ENCODE results near the gene PEAK1. TPM values are rescaled to one million over a fixed set of nuclear protein-coding genes. Genes with fewer than 3 reads are reported as not detected.

PEAK1 gene
- total RNA-seq, 1 experiment from 2014 or later: 21.2 TPM

GRCh38 chr15:77456746-77457145 lies 36.8 kb upstream of the PEAK1 start:
- Histone ChIP-seq H3K9ac (ENCODE audit: extremely low read depth, insufficient read length, low read length) (no peak overlapping the region), H2AFZ (ENCODE audit: low read length) (no peak overlapping the region), H4K8ac (replicated peaks; ENCODE audit: insufficient read length, low read depth, low read length) (no peak overlapping the region), H3K4ac (ENCODE audit: low read depth, low read length) (no peak overlapping the region), H3K14ac (ENCODE audit: insufficient read depth, low read length) (no peak overlapping the region), H4K20me1 (ENCODE audit: control insufficient read depth, insufficient read depth, insufficient read length) (no peaks in the 10 kb centered on the region), H3K79me1 (ENCODE audit: insufficient read depth, low read depth, low read length, poor library complexity, severe bottlenecking) (no peaks in the 10 kb centered on the region), H2BK5ac (ENCODE audit: insufficient read length, low read length) (no peak overlapping the region), H2BK12ac (ENCODE audit: insufficient read length, low read depth, low read length) (no peak overlapping the region), H3K27ac (ENCODE audit: insufficient read length, low read depth, low read length) (no peak overlapping the region), H2AK5ac (ENCODE audit: insufficient read length, low read length) (no peak overlapping the region), H4K5ac (ENCODE audit: insufficient read length, low read depth, low read length) (no peak overlapping the region), H3K4me1 (ENCODE audit: insufficient read depth, low read length) (no peaks in the 10 kb centered on the region; the same call in 1 of the 2 replicates), H3K23me2 (ENCODE audit: insufficient read length, low read depth, low read length, poor library complexity, severe bottlenecking) (no peaks in the 10 kb centered on the region), H3T11ph (ENCODE audit: low read length) (no peak overlapping the region), H2BK120ac (ENCODE audit: low read depth, low read length, poor library complexity, severe bottlenecking) (no peak overlapping the region), H3K18ac (ENCODE audit: insufficient read length, low read depth, low read length) (no peak overlapping the region), H2BK15ac (ENCODE audit: low read depth, low read length) (no peak overlapping the region), H3K79me2 (ENCODE audit: insufficient read depth, low read length) (no peaks in the 10 kb centered on the region), H3K4me2 (ENCODE audit: insufficient read depth, insufficient read length, low read length) (no peak overlapping the region), H4K91ac (ENCODE audit: insufficient read length, low read depth, low read length) (no peak overlapping the region), H3K56ac (ENCODE audit: insufficient read length, low read depth, low read length) (no peak overlapping the region), H3K23ac (ENCODE audit: insufficient read length, low read depth, low read length) (no peak overlapping the region), H3K27me3 (ENCODE audit: insufficient read depth, low read length) (no peaks in the 10 kb centered on the region), H3K9me3 (ENCODE audit: control insufficient read depth, low read depth, low read length) (no peaks in the 10 kb centered on the region), H2BK20ac (ENCODE audit: low read depth, low read length, poor library complexity, severe bottlenecking) (no peak overlapping the region)
- no peak for TF ChIP-seq CTCF (conservative IDR thresholded peaks at IDR 0.05)
- H3K27me3 Mint-ChIP-seq (ENCODE audit: low read depth): no peaks in the 10 kb centered on the region
- H3K4me1 Mint-ChIP-seq: peaks cover 11% of the 10 kb centered on the region in 2 experiments
- WGBS (ENCODE audit: extremely low coverage, insufficient read length, low lambda C conversion rate): no CpG with 5 or more reads among the region's 1 CpG
- H3K4me3 Mint-ChIP-seq: no peak overlapping the region
- no peaks in the 10 kb centered on the region for H3K9me3 Mint-ChIP-seq
- peaks cover 5 to 16% (median 13%) of the 10 kb centered on the region in 3 experiments; a peak in 5 of 7 replicates for H3K36me3 Mint-ChIP-seq (ENCODE audit: insufficient read depth in 1 of 3, low read depth in 3 of 3)
- no peak overlapping the region; a peak in 1 of 7 replicates for H3K27ac Mint-ChIP-seq
- DNase-seq: no peak

All from H9 (cell line).